Measurements from ENCODE around the gene UTF1.

The UTF1 gene

DNA sequence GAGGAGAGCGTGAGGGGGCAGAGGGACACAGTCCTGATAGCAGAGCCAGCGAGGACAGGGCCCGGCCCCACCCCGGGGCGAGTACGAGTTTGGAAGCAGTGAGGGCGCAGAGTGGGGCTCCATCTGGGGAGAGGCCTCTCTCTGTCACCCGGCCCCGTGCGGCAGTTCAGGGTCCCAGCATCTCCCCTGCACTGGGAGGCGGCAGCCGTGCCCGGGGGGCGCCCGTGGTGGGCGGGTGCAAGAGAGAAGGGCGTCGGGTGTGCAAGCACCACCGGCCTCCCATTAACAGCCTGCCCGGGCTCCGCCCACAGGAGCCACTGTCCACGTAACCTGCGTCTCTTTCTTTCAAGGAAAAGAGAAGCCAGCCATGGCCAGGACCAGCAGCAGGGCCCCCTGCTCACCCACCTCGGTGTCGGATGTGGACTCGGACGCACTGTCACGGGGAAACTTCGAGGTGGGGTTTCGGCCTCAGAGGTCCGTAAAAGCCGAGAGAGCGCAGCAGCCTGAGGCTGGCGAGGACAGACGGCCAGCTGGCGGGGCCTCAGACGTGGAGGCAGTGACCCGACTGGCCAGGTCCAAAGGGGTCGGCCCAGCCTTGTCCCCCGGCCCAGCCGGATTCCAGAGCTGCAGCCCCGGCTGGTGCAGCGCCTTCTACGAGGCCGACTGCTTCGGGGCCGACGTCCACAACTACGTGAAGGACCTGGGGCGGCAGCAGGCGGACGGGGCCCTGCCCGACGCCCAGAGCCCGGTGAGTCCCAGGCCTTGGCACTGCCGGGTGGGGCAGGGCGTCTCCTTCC is 28.7 kb upstream of the UTF1 start:
- TF ChIP-seq GATA2 (IDR thresholded peaks at IDR 0.05; ENCODE audit: low read depth, low read length), result no peak
- TF ChIP-seq GATA3 (IDR thresholded peaks at IDR 0.05; ENCODE audit: low read depth, low read length), result no peak

DNA sequence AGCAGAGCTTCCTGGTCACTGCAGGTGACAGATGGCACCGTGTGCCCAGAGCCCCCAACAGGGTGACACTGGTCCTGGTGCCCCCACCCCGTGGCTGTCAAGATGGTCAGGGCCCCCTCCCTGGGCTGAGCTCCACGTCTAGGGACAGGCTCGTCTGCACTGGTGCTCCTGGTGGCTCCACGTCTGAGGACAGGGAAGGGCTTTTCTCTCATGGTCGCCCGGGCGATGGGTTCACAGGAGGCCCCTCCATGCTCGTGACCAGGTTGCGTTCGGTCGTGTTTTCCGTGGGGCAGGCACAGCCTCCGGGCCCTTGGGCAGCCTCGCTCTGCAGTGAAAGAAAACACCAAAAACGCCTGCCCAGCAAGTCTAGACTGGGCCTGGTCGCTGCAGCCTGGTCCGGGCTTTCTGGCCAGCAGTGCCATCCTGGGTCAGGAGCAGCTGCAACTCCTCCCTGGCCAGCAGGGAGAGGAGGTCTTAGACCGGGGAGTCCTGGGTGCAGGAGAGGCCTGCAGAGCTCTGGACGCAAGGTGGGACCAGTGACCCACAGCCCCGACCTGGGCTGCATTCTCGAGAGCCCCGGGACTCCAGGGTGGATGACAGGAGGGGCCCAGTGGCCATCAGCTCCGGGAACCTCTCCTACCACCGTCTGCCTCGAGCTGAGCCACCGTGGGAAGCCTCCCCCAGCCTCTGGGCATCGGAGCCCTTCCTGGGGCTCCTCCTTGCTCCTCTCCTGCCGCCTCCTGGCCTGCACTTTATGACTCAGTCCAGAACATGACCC is 27.9 kb upstream of the UTF1 start:
- TF ChIP-seq GATA2 (IDR thresholded peaks at IDR 0.05; ENCODE audit: low read depth, low read length) (no peak), GATA3 (IDR thresholded peaks at IDR 0.05; ENCODE audit: low read depth, low read length) (no peak)

DNA sequence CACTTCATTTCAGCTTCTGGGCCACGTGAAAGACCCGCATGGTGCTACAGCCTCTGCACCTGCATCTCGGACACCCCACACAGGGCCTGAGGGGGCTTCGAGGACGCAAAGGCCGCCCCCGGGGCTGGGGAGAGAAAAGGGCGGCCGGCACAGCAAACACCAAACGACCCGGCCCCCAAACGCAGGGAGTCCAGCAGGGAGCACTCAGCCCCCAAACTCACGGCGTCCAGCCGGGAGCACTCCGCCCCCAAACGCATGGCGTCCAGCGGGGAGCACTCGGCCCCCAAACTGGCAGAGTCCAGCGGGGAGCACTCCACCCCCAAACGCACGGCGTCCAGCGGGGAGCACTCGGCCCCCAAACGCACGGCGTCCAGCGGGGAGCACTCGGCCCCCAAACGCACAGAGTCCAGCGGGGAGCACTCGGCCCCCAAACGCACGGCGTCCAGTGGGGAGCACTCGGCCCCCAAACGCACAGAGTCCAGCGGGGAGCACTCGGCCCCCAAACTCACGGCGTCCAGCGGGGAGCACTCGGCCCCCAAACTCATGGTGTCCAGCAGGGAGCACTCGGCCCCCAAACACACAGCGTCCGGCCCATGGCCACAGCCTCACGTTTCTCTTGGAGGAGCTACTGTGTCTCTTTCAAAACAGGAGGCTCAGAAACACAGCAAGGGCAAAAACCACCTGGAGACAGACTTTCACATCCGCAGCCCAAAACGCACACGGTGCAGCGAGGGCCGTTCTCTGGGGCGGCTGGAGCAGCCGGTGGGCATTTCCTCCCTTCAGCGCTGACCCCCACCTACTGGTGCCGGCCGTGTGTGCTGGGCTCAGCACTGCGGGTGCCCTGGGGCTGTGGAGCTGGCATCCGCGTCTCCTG is 27.0 kb upstream of the UTF1 start:
- TF ChIP-seq GATA2 (IDR thresholded peaks at IDR 0.05; ENCODE audit: low read depth, low read length), result no peak
- no peak for TF ChIP-seq GATA3 (IDR thresholded peaks at IDR 0.05; ENCODE audit: low read depth, low read length)

DNA sequence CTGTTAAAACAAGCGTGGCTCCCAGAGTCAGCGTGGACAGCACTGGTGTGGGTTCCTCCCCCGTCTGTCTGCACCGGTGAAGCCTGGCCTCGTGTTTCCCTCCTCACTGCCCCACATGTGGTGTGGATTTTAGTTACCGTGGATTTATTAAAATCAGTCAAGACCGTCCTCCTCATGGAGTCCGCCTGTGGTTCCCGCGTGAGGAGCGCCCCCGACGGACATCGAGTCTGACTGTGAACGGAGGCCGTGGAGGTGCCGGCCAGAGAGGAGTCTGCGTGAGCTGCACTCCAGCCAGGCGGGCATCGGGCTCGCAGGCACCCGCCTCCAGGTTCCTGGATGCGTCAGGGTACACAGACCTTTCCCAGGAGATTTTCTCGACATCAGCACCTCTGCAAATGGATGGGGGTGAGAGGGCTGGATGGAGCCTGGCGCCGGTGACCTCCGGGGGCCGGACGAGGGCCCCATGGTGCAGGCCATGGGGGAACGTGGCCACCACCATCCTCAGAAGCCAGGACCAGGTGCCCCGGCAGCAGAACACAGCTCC is 26.3 kb upstream of the UTF1 start:
- TF ChIP-seq GATA2 (IDR thresholded peaks at IDR 0.05; ENCODE audit: low read depth, low read length) (no peak), GATA3 (IDR thresholded peaks at IDR 0.05; ENCODE audit: low read depth, low read length) (no peak)

DNA sequence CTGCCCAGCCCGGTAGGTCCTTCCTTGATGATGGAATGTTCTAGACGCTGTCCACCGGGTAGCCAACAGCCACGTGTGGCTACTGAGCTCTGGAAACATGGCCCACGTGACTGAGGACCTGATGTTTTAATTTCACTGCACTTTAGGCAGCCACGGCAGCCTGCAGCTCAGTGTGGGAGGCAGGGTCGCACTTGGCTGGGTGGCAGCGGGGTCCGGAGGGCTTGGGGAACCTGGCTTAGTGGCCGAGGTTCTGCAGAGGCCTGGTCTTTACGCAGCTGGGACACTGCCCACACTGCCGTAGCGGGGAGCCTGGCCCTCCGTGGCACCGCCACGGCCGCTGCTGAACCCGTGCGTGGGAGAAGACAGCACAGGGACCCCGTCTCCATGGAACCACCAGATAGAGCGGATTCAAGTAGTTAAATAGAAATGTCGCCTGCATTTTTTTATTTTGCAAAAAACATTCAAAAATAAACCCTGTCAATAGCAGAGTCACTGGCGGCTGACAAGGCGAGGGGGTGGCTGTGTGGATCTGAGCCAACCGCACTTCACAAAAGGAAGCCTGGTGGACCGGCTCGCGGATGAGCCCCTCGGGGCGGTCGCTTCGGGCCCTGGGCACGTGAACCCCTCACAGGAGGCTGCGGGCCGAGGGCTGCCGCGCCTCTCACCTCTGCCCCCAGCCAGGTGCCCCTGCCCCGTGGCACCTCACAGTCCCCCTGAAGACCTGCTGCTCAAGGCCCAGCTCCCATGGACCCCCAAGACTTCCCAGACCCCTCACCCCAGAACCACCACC is 25.6 kb upstream of the UTF1 start:
- no peak for TF ChIP-seq GATA2 (IDR thresholded peaks at IDR 0.05; ENCODE audit: low read depth, low read length)
- TF ChIP-seq GATA3 (IDR thresholded peaks at IDR 0.05; ENCODE audit: low read depth, low read length), result no peak

DNA sequence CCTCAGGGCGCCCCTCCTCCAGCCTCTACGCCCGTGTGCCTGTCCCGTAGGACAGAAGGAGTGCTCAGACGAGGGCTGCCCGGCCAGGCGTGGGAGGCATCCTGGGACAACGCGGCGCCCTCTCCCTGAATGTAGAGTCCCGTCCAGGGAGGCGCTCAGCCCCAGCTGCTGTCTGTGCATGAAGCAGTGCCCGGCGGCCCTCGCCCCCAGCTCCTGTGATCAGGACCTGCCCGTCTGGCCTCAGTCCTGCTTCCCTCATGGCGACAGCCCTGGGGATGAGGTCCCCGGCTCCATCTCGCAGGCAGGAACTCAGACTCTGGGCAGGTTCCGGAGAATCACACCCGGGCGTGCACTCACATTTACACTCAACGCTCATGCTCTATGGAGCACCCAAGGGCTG is 24.9 kb upstream of the UTF1 start:
- TF ChIP-seq GATA2 (IDR thresholded peaks at IDR 0.05; ENCODE audit: low read depth, low read length) (no peak), GATA3 (IDR thresholded peaks at IDR 0.05; ENCODE audit: low read depth, low read length) (no peak)

DNA sequence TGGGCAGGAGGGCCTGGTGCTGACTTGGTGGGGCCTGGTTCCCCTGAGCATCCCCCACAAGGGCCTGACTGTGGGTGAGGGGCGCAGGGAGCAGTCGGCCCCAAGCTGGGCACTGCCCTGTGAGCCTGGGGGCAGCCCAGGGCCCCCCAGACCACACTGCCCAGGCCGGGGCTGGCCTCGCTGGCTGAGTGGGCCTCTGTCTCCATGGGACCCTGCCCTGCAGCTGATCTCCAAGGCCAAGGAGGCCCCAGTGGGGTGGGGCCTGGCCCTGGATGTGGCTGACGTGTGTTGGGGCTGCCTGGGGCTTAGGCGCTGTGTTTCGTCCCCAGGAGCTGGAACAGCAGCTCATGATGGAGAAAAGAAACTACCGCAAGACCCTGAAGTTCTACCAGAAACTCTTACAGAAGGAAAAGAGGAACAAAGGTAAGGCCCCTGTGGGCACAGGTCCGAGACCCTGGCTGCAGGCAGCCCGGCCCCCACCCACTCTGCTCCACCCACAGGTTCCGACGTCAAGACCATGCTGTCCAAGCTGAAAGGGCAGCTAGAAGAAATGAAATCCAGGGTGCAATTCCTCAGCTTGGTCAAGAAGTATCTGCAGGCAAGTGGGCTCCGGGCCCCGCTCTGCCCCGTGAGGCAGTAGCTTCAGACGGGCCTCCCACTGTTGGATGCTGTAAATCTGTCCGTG is 23.5 kb upstream of the UTF1 start:
- TF ChIP-seq GATA2 (IDR thresholded peaks at IDR 0.05; ENCODE audit: low read depth, low read length) (no peak), GATA3 (IDR thresholded peaks at IDR 0.05; ENCODE audit: low read depth, low read length) (no peak)

DNA sequence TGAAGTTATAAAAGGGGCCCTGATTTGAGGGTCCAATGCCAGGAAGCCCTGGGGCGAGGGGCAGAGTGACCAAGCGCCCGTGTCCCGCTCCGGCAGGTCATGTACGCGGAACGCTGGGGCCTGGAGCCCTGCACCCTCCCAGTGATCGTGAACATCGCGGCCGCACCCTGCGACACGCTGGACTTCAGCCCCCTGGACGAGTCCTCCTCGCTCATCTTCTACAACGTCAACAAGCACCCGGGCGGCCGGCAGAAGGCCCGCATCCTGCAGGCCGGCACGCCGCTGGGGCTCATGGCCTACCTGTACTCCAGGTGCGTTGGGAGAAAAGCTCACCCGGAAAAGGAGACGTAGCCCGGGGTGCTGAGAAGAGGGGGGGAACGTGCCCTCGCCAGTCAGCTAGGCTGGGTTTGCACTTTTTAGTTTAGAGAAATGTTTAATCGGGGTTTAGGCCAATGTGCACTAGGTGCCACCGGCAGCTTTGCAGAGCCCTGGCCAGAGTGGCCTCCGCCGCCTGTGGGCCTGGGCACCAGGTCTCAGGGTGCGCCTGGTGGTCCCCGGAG is 22.9 kb upstream of the UTF1 start:
- TF ChIP-seq GATA2 (IDR thresholded peaks at IDR 0.05; ENCODE audit: low read depth, low read length), result no peak
- TF ChIP-seq GATA3 (IDR thresholded peaks at IDR 0.05; ENCODE audit: low read depth, low read length), result no peak

DNA sequence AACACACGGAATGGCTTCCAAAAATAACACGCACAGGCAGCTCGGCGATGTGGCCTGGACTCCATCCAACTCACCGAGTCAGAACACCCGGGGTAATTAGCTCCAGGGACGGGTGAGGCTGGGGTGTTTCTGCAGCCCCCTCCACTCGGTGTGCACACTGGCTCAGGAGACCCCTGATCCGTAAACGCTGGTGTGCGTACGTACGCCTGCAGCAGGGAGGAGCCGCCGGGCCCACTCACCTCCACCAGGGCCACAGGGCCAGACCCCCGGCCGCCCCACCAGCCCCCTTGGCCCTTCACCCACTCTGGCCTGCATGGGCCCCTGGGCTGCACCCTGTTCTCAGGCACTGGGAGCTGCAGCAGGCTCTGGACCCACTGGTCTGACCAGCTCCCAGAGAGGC is 22.4 kb upstream of the UTF1 start:
- no peak for TF ChIP-seq GATA2 (IDR thresholded peaks at IDR 0.05; ENCODE audit: low read depth, low read length)
- no peak for TF ChIP-seq GATA3 (IDR thresholded peaks at IDR 0.05; ENCODE audit: low read depth, low read length)

DNA sequence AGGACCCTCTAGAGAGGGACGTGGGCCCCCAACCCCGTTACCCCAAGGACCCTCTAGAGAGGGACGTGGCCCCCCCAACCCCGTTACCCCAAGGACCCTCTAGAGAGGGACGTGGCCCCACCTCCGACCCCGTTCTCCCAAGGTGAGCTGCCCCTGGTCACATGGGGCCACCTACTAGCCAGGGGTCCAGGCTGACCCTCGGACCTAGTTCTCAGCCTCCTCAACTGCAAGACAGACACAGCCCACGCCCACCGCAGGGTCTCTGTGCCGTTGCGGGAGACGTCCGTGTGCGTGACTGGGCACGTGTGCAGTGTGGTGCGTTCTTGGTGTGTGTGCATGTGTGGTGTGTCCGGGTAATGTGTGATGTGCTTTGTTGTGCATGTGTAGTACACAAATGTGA is 21.6 kb upstream of the UTF1 start:
- no peak for TF ChIP-seq GATA2 (IDR thresholded peaks at IDR 0.05; ENCODE audit: low read depth, low read length)
- TF ChIP-seq GATA3 (IDR thresholded peaks at IDR 0.05; ENCODE audit: low read depth, low read length), result no peak

DNA sequence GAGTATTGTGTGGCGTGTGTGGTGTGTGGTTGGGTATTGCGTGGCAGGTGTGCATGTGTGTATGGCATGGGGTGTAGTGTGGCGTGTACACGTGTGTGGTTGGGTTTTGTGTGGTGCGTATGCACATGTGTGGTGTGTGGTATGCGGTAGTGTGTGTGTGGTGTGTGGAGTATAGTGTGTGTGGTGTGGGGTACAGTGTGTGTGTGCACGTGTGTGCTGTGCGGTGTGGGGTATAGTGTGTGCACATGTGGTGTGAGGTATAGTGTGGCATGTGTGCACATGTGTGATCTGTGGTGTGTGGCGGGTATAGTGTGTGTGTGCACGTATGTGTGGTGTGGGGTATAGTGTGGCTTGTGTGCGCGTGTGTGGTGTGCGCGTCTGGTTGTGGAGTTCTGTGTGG is 20.9 kb upstream of the UTF1 start:
- TF ChIP-seq GATA3 (IDR thresholded peaks at IDR 0.05; ENCODE audit: low read depth, low read length), result no peak
- no peak for TF ChIP-seq GATA2 (IDR thresholded peaks at IDR 0.05; ENCODE audit: low read depth, low read length)

DNA sequence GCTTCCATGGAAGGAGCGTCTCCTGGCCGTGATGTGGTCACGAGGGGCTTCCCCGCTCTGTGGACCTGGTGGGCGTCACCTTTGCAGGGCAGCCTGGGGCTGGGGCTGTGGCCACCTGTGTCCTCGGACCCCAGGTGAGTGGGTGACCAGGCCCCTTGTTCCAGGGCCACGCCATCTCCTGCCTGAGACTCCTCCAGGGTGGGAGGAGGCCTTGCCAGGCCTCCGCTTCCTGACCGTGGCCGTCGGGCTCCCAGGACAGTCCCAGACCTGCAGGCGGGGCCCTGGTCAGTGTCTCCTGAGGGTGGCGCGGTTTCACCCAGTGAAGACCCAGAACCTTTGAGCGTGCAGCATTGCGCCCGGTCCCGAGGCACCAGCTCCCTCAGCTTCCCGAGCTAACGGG is 20.4 kb upstream of the UTF1 start:
- TF ChIP-seq GATA3 (IDR thresholded peaks at IDR 0.05; ENCODE audit: low read depth, low read length) (no peak), GATA2 (IDR thresholded peaks at IDR 0.05; ENCODE audit: low read depth, low read length) (no peak)

Measured in SH-SY5Y (cell line).